H9 (cell line): ENCODE data around the gene PPM1J. TPM values are rescaled to one million over a fixed set of nuclear protein-coding genes. Genes with fewer than 3 reads are reported as not detected.
A peak's percentile ranks its signal among the peaks of the same experiment; 100 is the strongest.

ENCODE experiments used
- DNase-seq: peaks from one replicate; pipeline ENCODE4 v3.0.0-alpha.2; 2017
- H2AFZ ChIP-seq: one replicate; pipeline ENCODE4 v1.6.1; 2013; ENCODE audit warnings: mild to moderate bottlenecking, low read length, control low read depth, moderate library complexity
- H2AK5ac ChIP-seq: 2 replicates; pipeline ENCODE4 v1.6.1; 2013; ENCODE audit warnings: low read length, control low read depth, mixed read lengths; ENCODE audit not compliant: insufficient read length
- H2BK120ac ChIP-seq: one replicate; pipeline ENCODE4 v1.6.1; 2013; ENCODE audit warnings: low read depth, mild to moderate bottlenecking, low read length, control low read depth, inconsistent platforms; ENCODE audit not compliant: poor library complexity, severe bottlenecking
- H2BK12ac ChIP-seq: 2 replicates; pipeline ENCODE4 v1.6.1; 2013; ENCODE audit warnings: low read length, control low read depth, mixed read lengths, low read depth; ENCODE audit not compliant: insufficient read length
- H2BK15ac ChIP-seq: 2 replicates; pipeline ENCODE4 v1.6.1; 2013; ENCODE audit warnings: low read depth, low read length, control low read depth
- H2BK20ac ChIP-seq: one replicate; pipeline ENCODE4 v1.6.1; 2013; ENCODE audit warnings: low read depth, mild to moderate bottlenecking, low read length, control low read depth, inconsistent platforms; ENCODE audit not compliant: poor library complexity, severe bottlenecking
- H2BK5ac ChIP-seq: 2 replicates; pipeline ENCODE4 v1.6.1; 2013; ENCODE audit warnings: low read length, control low read depth, mixed read lengths; ENCODE audit not compliant: insufficient read length
- H3K14ac ChIP-seq: 2 replicates; pipeline ENCODE4 v1.6.1; 2013; ENCODE audit warnings: low read length, control low read depth; ENCODE audit not compliant: insufficient read depth
- H3K18ac ChIP-seq: 2 replicates; pipeline ENCODE4 v1.6.1; 2013; ENCODE audit warnings: low read depth, mild to moderate bottlenecking, mixed read lengths, low read length, control low read depth; ENCODE audit not compliant: insufficient read length
- H3K23ac ChIP-seq: 2 replicates; pipeline ENCODE4 v1.6.1; 2013; ENCODE audit warnings: low read length, control low read depth, mixed read lengths, low read depth; ENCODE audit not compliant: insufficient read length
- H3K23me2 ChIP-seq: 2 replicates; pipeline ENCODE4 v1.6.1; 2013; ENCODE audit warnings: low read depth, mild to moderate bottlenecking, mixed read lengths, low read length, control low read depth; ENCODE audit not compliant: insufficient read length, poor library complexity, severe bottlenecking
- H3K27ac ChIP-seq: 2 replicates; pipeline ENCODE4 v1.5.1; 2013; ENCODE audit warnings: low read length, control low read depth, mixed read lengths, low read depth; ENCODE audit not compliant: insufficient read length
- H3K27me3 ChIP-seq: 2 replicates; pipeline ENCODE4 v1.6.1; 2013; ENCODE audit warnings: low read length, control low read depth, inconsistent platforms; ENCODE audit not compliant: insufficient read depth
- H3K4ac ChIP-seq: 2 replicates; pipeline ENCODE4 v1.6.1; 2013; ENCODE audit warnings: low read depth, mild to moderate bottlenecking, control low read depth, inconsistent platforms, low read length, moderate library complexity
- H3K4me1 ChIP-seq: 2 replicates; pipeline ENCODE4 v1.6.1; 2013; ENCODE audit warnings: low read length, control low read depth, inconsistent platforms; ENCODE audit not compliant: insufficient read depth
- H3K4me2 ChIP-seq: 2 replicates; pipeline ENCODE4 v1.6.1; 2013; ENCODE audit warnings: low read length, control low read depth, mixed read lengths; ENCODE audit not compliant: insufficient read length, insufficient read depth
- H3K56ac ChIP-seq: 2 replicates; pipeline ENCODE4 v1.6.1; 2013; ENCODE audit warnings: low read depth, mild to moderate bottlenecking, mixed read lengths, low read length, control low read depth; ENCODE audit not compliant: insufficient read length
- H3K79me1 ChIP-seq: 2 replicates; pipeline ENCODE4 v1.6.1; 2013; ENCODE audit warnings: low read depth, mild to moderate bottlenecking, moderate library complexity, low read length, control low read depth, inconsistent platforms; ENCODE audit not compliant: insufficient read depth, poor library complexity, severe bottlenecking
- H3K79me2 ChIP-seq: 2 replicates; pipeline ENCODE4 v1.6.1; 2013; ENCODE audit warnings: low read length, control low read depth, inconsistent platforms; ENCODE audit not compliant: insufficient read depth
- H3K9ac ChIP-seq: 2 replicates; pipeline ENCODE4 v1.6.1; 2013; ENCODE audit warnings: low read length, control low read depth, mixed read lengths; ENCODE audit not compliant: insufficient read length; ENCODE audit errors: extremely low read depth
- H3K9me3 ChIP-seq: one replicate; pipeline ENCODE4 v1.6.1; 2013; ENCODE audit warnings: low read depth, low read length, inconsistent platforms; ENCODE audit not compliant: control insufficient read depth
- H3T11ph ChIP-seq: one replicate; pipeline ENCODE4 v1.6.1; 2013; ENCODE audit warnings: mild to moderate bottlenecking, low read length, control low read depth, inconsistent platforms
- H4K20me1 ChIP-seq: one replicate; pipeline ENCODE4 v1.6.1; 2013; ENCODE audit not compliant: control insufficient read depth, insufficient read length, insufficient read depth
- H4K5ac ChIP-seq: 2 replicates; pipeline ENCODE4 v1.6.1; 2013; ENCODE audit warnings: low read depth, mild to moderate bottlenecking, mixed read lengths, low read length, control low read depth; ENCODE audit not compliant: insufficient read length
- H4K8ac ChIP-seq: replicated peaks from 2 replicates; pipeline ENCODE4 v1.6.1; 2013; ENCODE audit warnings: low read length, control low read depth, mixed read lengths, low read depth; ENCODE audit not compliant: insufficient read length
- H4K91ac ChIP-seq: 2 replicates; pipeline ENCODE4 v1.6.1; 2013; ENCODE audit warnings: low read depth, mild to moderate bottlenecking, moderate library complexity, mixed read lengths, low read length, control low read depth; ENCODE audit not compliant: insufficient read length
- H3K27ac Mint-ChIP-seq, 3 experiments: 2 replicates in 2 of 3; 3 replicates in 1 of 3; pipeline ENCODE4 v1.8.0; 2020 to 2021; ENCODE audit warnings: mixed read lengths in 3 of 3, mild to moderate bottlenecking in 1 of 3, moderate library complexity in 1 of 3
- H3K27me3 Mint-ChIP-seq: 2 replicates; pipeline ENCODE4 v1.8.0; 2021; ENCODE audit warnings: low read depth, mild to moderate bottlenecking, moderate library complexity, mixed read lengths
- H3K36me3 Mint-ChIP-seq, 3 experiments: 2 replicates in 2 of 3; 3 replicates in 1 of 3; pipeline ENCODE4 v1.8.0; 2020 to 2021; ENCODE audit warnings: low read depth in 3 of 3, mixed read lengths in 3 of 3; ENCODE audit not compliant: insufficient read depth in 1 of 3
- H3K4me1 Mint-ChIP-seq, 2 experiments: 2 replicates each; pipeline ENCODE4 v1.8.0; 2020; ENCODE audit warnings: mixed read lengths in 2 of 2
- H3K4me3 Mint-ChIP-seq, 2 experiments: 2 replicates in 1 of 2; 3 replicates in 1 of 2; pipeline ENCODE4 v1.8.0; 2020 to 2021; ENCODE audit warnings: mild to moderate bottlenecking in 2 of 2, mixed read lengths in 2 of 2, moderate library complexity in 1 of 2
- H3K9me3 Mint-ChIP-seq, 2 experiments: 2 replicates in 1 of 2; 3 replicates in 1 of 2; pipeline ENCODE4 v1.8.0; 2020; ENCODE audit warnings: mild to moderate bottlenecking in 2 of 2, mixed read lengths in 2 of 2, moderate library complexity in 1 of 2
- WGBS: extraction: QIAGEN DNeasy Blood & Tissue Kit; methylation state at CpG from one replicate; pipeline ENCODE4 v1.1.7; 2013; ENCODE audit warnings: missing lambda C conversion rate, low lambda C conversion rate, mixed read lengths; ENCODE audit not compliant: insufficient read length; ENCODE audit errors: extremely low coverage; 5-methylcytosine and 5-hydroxymethylcytosine counted together
- total RNA-seq: library from RNA; stranded (reverse); gene quantifications from 2 replicates; pipeline ENCODE4 v1.2.1, GENCODE V29; 2021
- TF ChIP-seq, protein P1 (sequence below): fragments of 200-600 bp; sonication (generic); conservative IDR thresholded peaks from 3 replicates; pipeline ENCODE4 v1.8.0; 2021; ENCODE audit warnings: antibody characterized with exemption, mild to moderate bottlenecking

The PPM1J gene
- total RNA-seq, 1 experiment from 2014 or later = 12.7 TPM

DNA sequence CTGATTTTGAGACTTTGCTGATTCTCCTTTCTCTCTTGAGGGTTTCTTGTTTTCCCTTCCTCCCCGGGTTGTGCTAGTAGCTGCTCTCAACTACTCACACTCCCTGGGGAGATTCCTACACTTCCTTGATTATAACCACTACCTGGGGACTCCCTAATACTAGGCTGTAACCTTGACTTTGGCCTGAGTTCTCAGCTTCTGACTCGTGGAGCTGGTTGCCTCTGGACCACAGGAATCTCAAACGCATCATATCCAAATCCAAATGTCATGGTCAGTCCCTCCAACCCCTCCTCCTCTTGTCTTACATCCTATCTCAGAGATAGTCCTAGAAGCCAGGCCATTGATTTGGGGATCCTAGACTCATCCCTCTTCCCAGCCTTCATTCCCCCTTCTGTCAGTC lies 28.7 kb downstream of the PPM1J start:
- H4K5ac ChIP-seq = no peak overlapping the region
- no peaks in the 10 kb centered on the region for H3K79me1 ChIP-seq
- H3K27me3 ChIP-seq = no peaks in the 10 kb centered on the region
- DNase-seq = no peak
- peaks cover 11 to 12% of the 10 kb centered on the region in 2 experiments for H3K4me1 Mint-ChIP-seq
- no peak overlapping the region for H3K9ac ChIP-seq
- H2AK5ac ChIP-seq = no peak overlapping the region
- H3K27ac ChIP-seq = no peak overlapping the region
- H3K79me2 ChIP-seq = no peaks in the 10 kb centered on the region
- no peak overlapping the region for H2BK20ac ChIP-seq
- no peak overlapping the region for H3K18ac ChIP-seq
- peaks cover 2 to 25% (median 21%) of the 10 kb centered on the region in 3 experiments; a peak in 6 of 7 replicates for H3K36me3 Mint-ChIP-seq
- no peak overlapping the region for H3K4me3 Mint-ChIP-seq
- no peak overlapping the region for H4K91ac ChIP-seq
- no peak overlapping the region for H2BK12ac ChIP-seq
- no peak overlapping the region for H3K4ac ChIP-seq
- H3K23ac ChIP-seq = no peak overlapping the region
- no peaks in the 10 kb centered on the region for H3K9me3 ChIP-seq
- H2BK5ac ChIP-seq = no peak overlapping the region
- no peak overlapping the region for H2BK120ac ChIP-seq
- H2BK15ac ChIP-seq = no peak overlapping the region
- no peak overlapping the region for H3T11ph ChIP-seq
- no peak overlapping the region for H2AFZ ChIP-seq
- H3K27me3 Mint-ChIP-seq = no peaks in the 10 kb centered on the region
- no peak overlapping the region for H3K56ac ChIP-seq
- no peak overlapping the region for H3K4me2 ChIP-seq
- TF ChIP-seq, protein P1, sequence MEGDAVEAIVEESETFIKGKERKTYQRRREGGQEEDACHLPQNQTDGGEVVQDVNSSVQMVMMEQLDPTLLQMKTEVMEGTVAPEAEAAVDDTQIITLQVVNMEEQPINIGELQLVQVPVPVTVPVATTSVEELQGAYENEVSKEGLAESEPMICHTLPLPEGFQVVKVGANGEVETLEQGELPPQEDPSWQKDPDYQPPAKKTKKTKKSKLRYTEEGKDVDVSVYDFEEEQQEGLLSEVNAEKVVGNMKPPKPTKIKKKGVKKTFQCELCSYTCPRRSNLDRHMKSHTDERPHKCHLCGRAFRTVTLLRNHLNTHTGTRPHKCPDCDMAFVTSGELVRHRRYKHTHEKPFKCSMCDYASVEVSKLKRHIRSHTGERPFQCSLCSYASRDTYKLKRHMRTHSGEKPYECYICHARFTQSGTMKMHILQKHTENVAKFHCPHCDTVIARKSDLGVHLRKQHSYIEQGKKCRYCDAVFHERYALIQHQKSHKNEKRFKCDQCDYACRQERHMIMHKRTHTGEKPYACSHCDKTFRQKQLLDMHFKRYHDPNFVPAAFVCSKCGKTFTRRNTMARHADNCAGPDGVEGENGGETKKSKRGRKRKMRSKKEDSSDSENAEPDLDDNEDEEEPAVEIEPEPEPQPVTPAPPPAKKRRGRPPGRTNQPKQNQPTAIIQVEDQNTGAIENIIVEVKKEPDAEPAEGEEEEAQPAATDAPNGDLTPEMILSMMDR = no peak
- no CpG with 5 or more reads among the region's 3 CpGs for WGBS
- H4K8ac ChIP-seq = no peak overlapping the region
- no peaks in the 10 kb centered on the region for H3K23me2 ChIP-seq
- peak overlapping the region in 2 of 3 experiments; percentile 4 to 11; a peak in 1 of 7 replicates for H3K27ac Mint-ChIP-seq
- H3K9me3 Mint-ChIP-seq = no peaks in the 10 kb centered on the region
- no peaks in the 10 kb centered on the region for H4K20me1 ChIP-seq
- no peak overlapping the region for H3K14ac ChIP-seq
- H3K4me1 ChIP-seq = no peaks in the 10 kb centered on the region
